Neural crest cell (in vitro differentiated cells): ENCODE data around the gene MAP7D3. TPM values are rescaled to one million over a fixed set of nuclear protein-coding genes. Genes with fewer than 3 reads are reported as not detected.

Experiments
- DNase-seq: peaks from one replicate; pipeline ENCODE4 v3.0.0; 2021; ENCODE audit warnings: low read depth, mixed read lengths, low spot score
- H3K27ac Mint-ChIP-seq: one replicate; pipeline ENCODE4 v1.8.0; 2021; ENCODE audit warnings: mild to moderate bottlenecking, mixed read lengths; ENCODE audit not compliant: unreplicated experiment
- H3K27me3 Mint-ChIP-seq: 2 replicates; pipeline ENCODE4 v1.8.0; 2021; ENCODE audit warnings: low read depth, mild to moderate bottlenecking, mixed read lengths
- H3K36me3 Mint-ChIP-seq: 2 replicates; pipeline ENCODE4 v1.8.0; 2021; ENCODE audit warnings: low read depth, mild to moderate bottlenecking, mixed read lengths
- H3K4me1 Mint-ChIP-seq: 2 replicates; pipeline ENCODE4 v1.8.0; 2021; ENCODE audit warnings: mixed read lengths
- H3K4me3 Mint-ChIP-seq: one replicate; pipeline ENCODE4 v1.8.0; 2021; ENCODE audit warnings: mild to moderate bottlenecking, mixed read lengths
- H3K9me3 Mint-ChIP-seq: 2 replicates; pipeline ENCODE4 v1.8.0; 2021; ENCODE audit warnings: mixed read lengths
- CTCF ChIP-seq: fragments of 200-600 bp; sonication (generic); conservative IDR thresholded peaks from 2 replicates; pipeline ENCODE4 v1.5.0; 2021; ENCODE audit warnings: antibody characterized with exemption, mild to moderate bottlenecking
- total RNA-seq: library from RNA; stranded (reverse); gene quantifications from 2 replicates; pipeline ENCODE4 v1.2.1, GENCODE V29; 2021

Gene MAP7D3
- total RNA-seq, 1 donor from 2014 or later = 12.8 TPM

GRCh38 chrX:136205882-136206380 is 45.3 kb downstream of the MAP7D3 start:
- peaks cover 4% of the 10 kb centered on the region for H3K36me3 Mint-ChIP-seq
- H3K27me3 Mint-ChIP-seq = no peaks in the 10 kb centered on the region
- no peak overlapping the region for H3K27ac Mint-ChIP-seq
- H3K4me3 Mint-ChIP-seq = no peak overlapping the region
- H3K4me1 Mint-ChIP-seq = peaks cover 19% of the 10 kb centered on the region
- TF ChIP-seq CTCF = no peak
- no peak for DNase-seq
- H3K9me3 Mint-ChIP-seq = peaks cover 3% of the 10 kb centered on the region

GRCh38 chrX:136204571-136204970 is 46.6 kb downstream of the MAP7D3 start:
- DNase-seq = no peak
- Mint-ChIP-seq H3K27ac (no peak overlapping the region), H3K36me3 (peaks cover 2% of the 10 kb centered on the region), H3K9me3 (peaks cover 3% of the 10 kb centered on the region), H3K4me3 (no peak overlapping the region), H3K27me3 (no peaks in the 10 kb centered on the region), H3K4me1 (peaks cover 19% of the 10 kb centered on the region)
- TF ChIP-seq CTCF = no peak

GRCh38 chrX:136203951-136204350 is 47.2 kb downstream of the MAP7D3 start:
- no peak overlapping the region for H3K27ac Mint-ChIP-seq
- peaks cover 2% of the 10 kb centered on the region for H3K36me3 Mint-ChIP-seq
- peaks cover 14% of the 10 kb centered on the region for H3K4me1 Mint-ChIP-seq
- DNase-seq = no peak
- no peak overlapping the region for H3K4me3 Mint-ChIP-seq
- no peaks in the 10 kb centered on the region for H3K27me3 Mint-ChIP-seq
- no peak for TF ChIP-seq CTCF
- H3K9me3 Mint-ChIP-seq = peaks cover 3% of the 10 kb centered on the region

- Mint-ChIP-seq H3K4me3 (no peak overlapping the region), H3K36me3 (peaks cover 2% of the 10 kb centered on the region), H3K4me1 (peaks cover 14% of the 10 kb centered on the region), H3K27ac (no peak overlapping the region), H3K27me3 (no peaks in the 10 kb centered on the region), H3K9me3 (peaks cover 3% of the 10 kb centered on the region)
- DNase-seq = no peak
- no peak for TF ChIP-seq CTCF
Observed at GRCh38 chrX:136203438-136203837, 47.8 kb downstream of the MAP7D3 start.

GRCh38 chrX:136202889-136203288 is 48.3 kb downstream of the MAP7D3 start:
- Mint-ChIP-seq H3K4me3 (no peak overlapping the region), H3K36me3 (peaks cover 2% of the 10 kb centered on the region), H3K27me3 (no peaks in the 10 kb centered on the region), H3K4me1 (peaks cover 14% of the 10 kb centered on the region), H3K9me3 (peaks cover 3% of the 10 kb centered on the region), H3K27ac (no peak overlapping the region)
- DNase-seq = no peak
- TF ChIP-seq CTCF = no peak
